CD14-positive monocyte (primary cell): ENCODE data around the gene NRXN3. TPM values are rescaled to one million over a fixed set of nuclear protein-coding genes. Genes with fewer than 3 reads are reported as not detected.

ENCODE experiments used
- DNase-seq, 3 donors: peaks; one replicate each; pipeline ENCODE4 v3.0.0-alpha.2; 2011 to 2022
- H2AFZ ChIP-seq: 2 replicates; pipeline ENCODE4 v1.6.0; 2012; ENCODE audit warnings: mild to moderate bottlenecking, low read depth, low read length, inconsistent platforms; ENCODE audit not compliant: insufficient read depth, poor library complexity, severe bottlenecking
- H3K27ac ChIP-seq, 2 donors: 1 replicate in 1 of 2; 2 replicates in 1 of 2; pipeline ENCODE4 v1.5.1; 2012 to 2013; ENCODE audit warnings: low read length in 2 of 2, control low read depth in 1 of 2, inconsistent platforms in 1 of 2, low read depth in 1 of 2, mild to moderate bottlenecking in 1 of 2
- H3K27me3 ChIP-seq, 2 donors: one replicate each; pipeline versions ENCODE4 v1.6.0 to v1.6.1; 2011 to 2013; ENCODE audit warnings: low read length in 2 of 2; ENCODE audit not compliant: control insufficient read depth in 2 of 2, insufficient read depth in 2 of 2
- H3K36me3 ChIP-seq, 2 donors: replicated peaks in 1 of 2; 1 replicate in 1 of 2; 2 replicates in 1 of 2; pipeline versions ENCODE4 v1.5.1 to v1.6.1; 2012 to 2013; ENCODE audit warnings: low read length in 2 of 2, control low read depth in 1 of 2, inconsistent platforms in 1 of 2, mild to moderate bottlenecking in 1 of 2; ENCODE audit not compliant: insufficient read depth in 2 of 2, control insufficient read depth in 1 of 2
- H3K4me1 ChIP-seq, 2 donors: 1 replicate in 1 of 2; 2 replicates in 1 of 2; pipeline versions ENCODE4 v1.5.1 to v1.6.1; 2012 to 2013; ENCODE audit warnings: low read length in 2 of 2, control low read depth in 1 of 2, inconsistent platforms in 1 of 2, mild to moderate bottlenecking in 1 of 2, moderate library complexity in 1 of 2; ENCODE audit not compliant: insufficient read depth in 2 of 2, control insufficient read depth in 1 of 2
- H3K4me2 ChIP-seq: replicated peaks from 2 replicates; pipeline ENCODE3; 2012; ENCODE audit warnings: low read length, moderate library complexity, mild to moderate bottlenecking; ENCODE audit not compliant: poor library complexity, severe bottlenecking; ENCODE audit errors: extremely low read depth
- H3K4me3 ChIP-seq, 3 experiments: fragments of 200-600 bp in 1 of 3; sonication (generic) in 1 of 3; replicated peaks in 1 of 3; 1 replicate in 2 of 3; 2 replicates in 1 of 3; pipeline ENCODE4 v1.5.1; 2011 to 2013; ENCODE audit warnings: low read length in 3 of 3, mild to moderate bottlenecking in 3 of 3, control low read depth in 2 of 3, low read depth in 2 of 3, inconsistent platforms in 1 of 3, moderate library complexity in 1 of 3
- H3K79me2 ChIP-seq: 2 replicates; pipeline ENCODE4 v1.6.0; 2012; ENCODE audit warnings: mild to moderate bottlenecking, control low read depth, inconsistent platforms, low read length, moderate library complexity; ENCODE audit not compliant: insufficient read depth
- H3K9ac ChIP-seq: 2 replicates; pipeline ENCODE4 v1.6.0; 2017; ENCODE audit warnings: low read length, mild to moderate bottlenecking; ENCODE audit not compliant: insufficient read depth, poor library complexity, severe bottlenecking
- H3K9me3 ChIP-seq, 2 donors: replicated peaks in 1 of 2; 1 replicate in 1 of 2; 2 replicates in 1 of 2; pipeline versions ENCODE4 v1.5.1 to v1.6.1; 2012 to 2013; ENCODE audit warnings: low read length in 2 of 2, control low read depth in 1 of 2; ENCODE audit not compliant: control insufficient read depth in 1 of 2, insufficient read depth in 1 of 2
- H4K20me1 ChIP-seq: 2 replicates; pipeline ENCODE4 v1.6.0; 2012; ENCODE audit warnings: mild to moderate bottlenecking, low read length, control low read depth, moderate library complexity; ENCODE audit not compliant: insufficient read depth
- H3K27ac Mint-ChIP-seq, 7 donors: one replicate each; pipeline ENCODE4 v1.8.0; 2020; ENCODE audit warnings: mild to moderate bottlenecking in 7 of 7, mixed read lengths in 7 of 7, moderate library complexity in 6 of 7, inconsistent platforms in 2 of 7
- H3K27me3 Mint-ChIP-seq, 3 donors: one replicate each; pipeline ENCODE4 v1.8.0; 2021 to 2022; ENCODE audit warnings: low read depth in 3 of 3, mild to moderate bottlenecking in 3 of 3, mixed read lengths in 3 of 3, moderate library complexity in 3 of 3, inconsistent platforms in 1 of 3
- H3K36me3 Mint-ChIP-seq, 2 donors: one replicate each; pipeline ENCODE4 v1.8.0; 2020; ENCODE audit warnings: mixed read lengths in 2 of 2, inconsistent platforms in 1 of 2, mild to moderate bottlenecking in 1 of 2
- H3K4me1 Mint-ChIP-seq: one replicate; pipeline ENCODE4 v1.8.0; 2020; ENCODE audit warnings: mild to moderate bottlenecking, mixed read lengths
- H3K4me3 Mint-ChIP-seq, 2 donors: one replicate each; pipeline ENCODE4 v1.8.0; 2020; ENCODE audit warnings: mild to moderate bottlenecking in 2 of 2, mixed read lengths in 2 of 2, moderate library complexity in 1 of 2
- H3K9me3 Mint-ChIP-seq, 7 donors: one replicate each; pipeline ENCODE4 v1.8.0; 2020 to 2022; ENCODE audit warnings: mixed read lengths in 7 of 7, mild to moderate bottlenecking in 6 of 7, moderate library complexity in 6 of 7, inconsistent platforms in 2 of 7
- CTCF ChIP-seq: fragments of 200-600 bp; IDR thresholded peaks from one replicate; pipeline ENCODE4 v1.8.0; 2022; ENCODE audit warnings: antibody characterized with exemption, mild to moderate bottlenecking
- WGBS: methylation state at CpG from one replicate; pipeline ENCODE4 v1.1.5; 2013; ENCODE audit warnings: missing lambda C conversion rate; ENCODE audit not compliant: insufficient coverage; 5-methylcytosine and 5-hydroxymethylcytosine counted together
- intact Hi-C, 2 donors: fragments of 100-400 bp; cut with micrococcal nuclease; formaldehyde crosslinking; loops; one replicate each; pipeline versions ENCODE4 v1.15.0 to v1.15.1; 2023
- polyA plus RNA-seq, 3 donors: library from polyadenylated mRNA; depleted of rRNA in 1 of 3; unstranded in 2 of 3; stranded (reverse) in 1 of 3; fragments of 300-500 nt in 2 of 3; fragments of >200 nt in 1 of 3; fragmentation: Illumina TruSeq in 2 of 3; gene quantifications; 1 replicate in 2 of 3; 2 replicates in 1 of 3; pipeline ENCODE4 v1.2.3, GENCODE V29; 2012 to 2021

The NRXN3 gene
- polyA plus RNA-seq, 3 donors, result not detected

GRCh38 chr14:79915406-79915805 lies 1745.2 kb downstream of the NRXN3 start:
- H3K4me2 ChIP-seq, result no peak overlapping the region
- peaks cover 0 to 7% (median 4%) of the 10 kb centered on the region in 7 donors for H3K9me3 Mint-ChIP-seq
- H3K27ac ChIP-seq, result no peak overlapping the region
- TF ChIP-seq CTCF, result no peak
- no peaks in the 10 kb centered on the region for H4K20me1 ChIP-seq
- no peak for DNase-seq
- H3K4me3 ChIP-seq, result no peak overlapping the region
- no peaks in the 10 kb centered on the region for H3K27me3 ChIP-seq
- H3K36me3 Mint-ChIP-seq, result no peaks in the 10 kb centered on the region
- no peaks in the 10 kb centered on the region for H3K79me2 ChIP-seq
- no peak overlapping the region for H3K27ac Mint-ChIP-seq
- WGBS, result no CpG with 5 or more reads among the region's 1 CpG
- H3K9me3 ChIP-seq, result peaks cover 0 to 3% of the 10 kb centered on the region in 2 donors
- no peak overlapping the region for H3K9ac ChIP-seq
- H3K4me3 Mint-ChIP-seq, result no peak overlapping the region
- intact Hi-C loops, result no loop called here
- no peaks in the 10 kb centered on the region for H3K27me3 Mint-ChIP-seq
- no peak overlapping the region for H2AFZ ChIP-seq
- no peaks in the 10 kb centered on the region for H3K4me1 ChIP-seq
- H3K36me3 ChIP-seq, result no peaks in the 10 kb centered on the region
- no peaks in the 10 kb centered on the region for H3K4me1 Mint-ChIP-seq

- H3K36me3 Mint-ChIP-seq, result no peaks in the 10 kb centered on the region
- Histone ChIP-seq H3K27ac (no peak overlapping the region), H3K27me3 (no peaks in the 10 kb centered on the region), H3K9ac (no peak overlapping the region), H4K20me1 (no peaks in the 10 kb centered on the region), H3K4me1 (no peaks in the 10 kb centered on the region), H2AFZ (no peak overlapping the region), H3K9me3 (peaks cover 0 to 3% of the 10 kb centered on the region in 2 donors), H3K79me2 (no peaks in the 10 kb centered on the region), H3K4me3 (no peak overlapping the region), H3K4me2 (no peak overlapping the region), H3K36me3 (no peaks in the 10 kb centered on the region)
- H3K4me3 Mint-ChIP-seq, result no peak overlapping the region
- no peaks in the 10 kb centered on the region for H3K4me1 Mint-ChIP-seq
- no peak for TF ChIP-seq CTCF
- H3K27me3 Mint-ChIP-seq, result no peaks in the 10 kb centered on the region
- intact Hi-C loops, result no loop called here
- DNase-seq, result no peak
- H3K27ac Mint-ChIP-seq, result no peak overlapping the region
- H3K9me3 Mint-ChIP-seq, result peaks cover 0 to 7% (median 4%) of the 10 kb centered on the region in 7 donors
These were observed 1746.1 kb downstream of the NRXN3 start for GRCh38 chr14:79916281-79916680.
